Activated CD8-positive, alpha-beta memory T cell treated with anti-CD3 and anti-CD28 coated beads for 1 hour (primary cell): Measurements from ENCODE around the gene BSG.
A peak's percentile ranks its signal among the peaks of the same experiment; 100 is the strongest.

Experiments
- DNase-seq, 2 donors: peaks; one replicate each; pipeline ENCODE4 v3.0.0-alpha.2; 2020; ENCODE audit warnings: low read depth in 1 of 2; ENCODE audit errors: extremely low read depth in 1 of 2

The BSG gene

DNA sequence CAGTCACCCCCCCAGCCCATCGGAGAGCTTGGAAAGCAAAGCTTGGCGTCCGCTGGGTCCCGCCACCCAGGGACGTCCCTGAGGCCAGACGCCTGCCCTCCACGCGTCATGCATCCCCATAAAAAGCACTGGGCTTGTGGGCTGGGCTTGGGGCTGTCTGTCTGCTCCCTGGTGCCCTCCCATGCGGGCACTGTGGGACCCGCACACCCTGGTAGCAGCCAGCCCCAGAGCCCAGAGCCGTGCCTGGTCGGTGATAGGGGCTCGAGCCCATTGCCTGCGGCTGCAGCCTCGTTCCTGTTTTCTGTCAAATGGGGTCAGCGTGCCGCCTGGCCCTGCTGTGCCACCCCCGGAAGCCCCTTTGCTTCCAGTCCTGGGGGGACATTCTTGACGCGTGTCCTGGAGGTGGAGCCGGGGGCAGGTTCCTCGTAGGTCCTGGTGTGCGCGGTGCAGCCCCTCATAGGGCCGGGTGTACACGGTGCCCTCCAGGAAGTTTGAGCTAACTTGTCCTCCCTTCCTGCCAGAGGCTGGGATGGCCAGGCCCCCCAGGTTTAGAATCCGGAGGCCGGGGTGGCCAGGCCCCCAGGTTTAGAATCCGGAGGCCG is 32.9 kb upstream of the BSG start:
- DNase-seq: no peak

DNA sequence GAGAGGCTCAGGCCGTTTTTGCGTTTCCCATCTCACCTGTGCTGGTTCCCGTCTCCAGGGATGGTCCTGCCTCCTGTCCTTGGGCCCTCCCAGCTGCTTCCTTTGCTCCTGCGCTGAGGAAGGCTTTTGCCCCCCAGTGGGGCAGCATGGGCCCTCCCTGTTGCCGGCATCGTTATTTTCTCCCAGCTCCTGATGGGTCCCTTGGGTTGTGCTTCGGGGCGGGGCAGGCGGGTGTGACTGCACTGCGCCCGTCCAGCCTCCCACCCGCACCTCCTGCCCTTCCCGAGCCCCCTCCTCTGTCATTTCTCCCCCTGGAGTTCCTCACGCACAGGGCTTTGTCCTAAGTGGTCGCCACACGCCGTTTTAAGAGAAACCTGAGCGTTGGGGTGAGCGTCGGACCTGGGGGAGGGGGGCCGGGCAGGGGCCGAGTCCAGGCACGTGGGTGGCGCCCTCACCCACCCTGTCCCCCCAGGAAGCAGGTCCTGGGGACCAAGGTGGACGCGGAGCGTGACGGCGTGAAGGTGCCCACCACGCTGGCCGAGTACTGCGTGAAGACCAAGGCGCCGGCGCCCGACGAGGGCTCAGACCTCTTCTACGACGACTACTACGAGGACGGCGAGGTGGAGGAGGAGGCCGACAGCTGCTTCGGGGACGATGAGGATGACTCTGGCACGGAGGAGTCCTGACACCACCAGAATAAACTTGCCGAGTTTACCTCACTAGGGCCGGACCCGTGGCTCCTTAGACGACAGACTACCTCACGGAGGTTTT is 31.3 kb upstream of the BSG start:
- DNase-seq: no peak

DNA sequence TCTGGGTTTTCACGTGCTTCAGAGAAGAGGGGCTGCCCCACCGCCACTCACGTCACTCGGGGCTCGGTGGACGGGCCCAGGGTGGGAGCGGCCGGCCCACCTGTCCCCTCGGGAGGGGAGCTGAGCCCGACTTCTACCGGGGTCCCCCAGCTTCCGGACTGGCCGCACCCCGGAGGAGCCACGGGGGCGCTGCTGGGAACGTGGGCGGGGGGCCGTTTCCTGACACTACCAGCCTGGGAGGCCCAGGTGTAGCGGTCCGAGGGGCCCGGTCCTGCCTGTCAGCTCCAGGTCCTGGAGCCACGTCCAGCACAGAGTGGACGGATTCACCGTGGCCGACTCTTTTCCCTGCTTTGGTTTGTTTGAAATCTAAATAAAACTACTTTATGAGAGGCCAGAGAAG is 30.7 kb upstream of the BSG start:
- DNase-seq: no peak

DNA sequence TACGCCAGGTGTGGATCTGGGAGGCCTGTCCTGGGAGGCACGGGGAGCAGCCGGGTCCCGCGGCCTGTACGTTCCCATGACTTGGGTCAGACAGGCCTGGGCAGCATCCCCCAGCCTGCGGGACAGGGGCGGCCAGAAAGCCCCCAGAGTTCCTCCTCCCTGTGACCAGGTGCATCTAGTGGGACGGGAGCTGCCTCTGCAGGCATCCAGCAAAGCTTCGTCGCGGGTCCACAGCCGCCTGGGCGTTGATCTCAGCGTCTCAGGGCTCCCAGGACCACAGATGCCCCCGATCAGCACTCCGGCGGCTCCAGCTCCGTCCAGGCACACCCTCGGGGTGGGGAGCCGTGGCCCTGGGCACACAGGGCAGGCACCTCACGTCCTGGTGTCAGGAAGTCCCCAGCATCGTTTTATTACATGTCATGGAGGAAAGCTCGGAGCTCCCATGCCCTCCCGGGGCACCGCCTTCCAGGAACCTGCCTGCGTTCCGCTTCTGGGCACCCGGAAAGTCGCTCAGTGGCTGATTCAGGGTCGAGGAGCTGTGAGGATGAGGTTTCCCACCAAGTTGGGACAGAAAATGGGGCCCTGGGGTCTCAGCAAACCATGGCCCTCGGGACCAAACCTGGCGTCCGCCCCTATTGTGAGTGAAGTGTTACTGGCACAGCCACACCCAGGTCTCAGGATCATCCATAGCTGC is 30.1 kb upstream of the BSG start:
- no peak for DNase-seq

DNA sequence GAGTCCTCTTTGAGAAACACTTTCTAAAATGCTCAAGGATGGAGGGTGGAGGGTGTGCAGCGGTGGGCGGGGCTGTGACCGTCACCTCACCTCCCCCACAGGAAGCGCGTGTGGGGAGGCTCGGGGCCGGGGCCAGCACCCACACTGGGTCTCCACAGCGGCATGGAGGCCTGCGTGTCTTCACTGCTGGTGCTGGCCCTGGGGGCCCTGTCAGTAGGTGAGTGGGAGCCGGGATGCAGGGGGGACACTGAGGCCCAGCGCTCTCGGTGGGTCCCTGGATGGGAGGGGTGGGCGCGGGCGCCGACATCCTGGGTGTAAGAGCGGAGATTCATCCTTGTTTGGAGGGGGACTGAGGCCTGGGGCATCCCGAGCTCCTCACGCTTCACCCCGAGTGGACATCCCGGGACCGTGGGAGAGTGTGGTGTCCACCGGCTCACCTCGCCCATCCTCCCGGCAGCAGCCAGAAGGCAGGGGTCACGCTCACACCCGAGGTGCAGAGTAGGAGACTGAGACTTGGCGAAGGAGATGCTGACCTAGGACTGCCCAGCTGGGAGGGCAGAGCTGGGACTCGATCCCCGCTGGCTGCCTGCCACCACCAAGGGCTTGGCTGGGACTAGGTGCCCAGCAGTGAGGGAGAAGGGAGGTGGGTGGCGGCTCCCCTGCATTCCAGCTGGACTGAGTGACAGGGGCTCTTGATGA is 28.3 kb upstream of the BSG start, which contains the start of gene GZMM:
Gene GZMM, plus strand, starts transcription at position 144 of the 699 bp plus-strand sequence. Its CDS starts 19 bp downstream, at position 163.
- DNase-seq: peak; percentile 55 to 63

DNA sequence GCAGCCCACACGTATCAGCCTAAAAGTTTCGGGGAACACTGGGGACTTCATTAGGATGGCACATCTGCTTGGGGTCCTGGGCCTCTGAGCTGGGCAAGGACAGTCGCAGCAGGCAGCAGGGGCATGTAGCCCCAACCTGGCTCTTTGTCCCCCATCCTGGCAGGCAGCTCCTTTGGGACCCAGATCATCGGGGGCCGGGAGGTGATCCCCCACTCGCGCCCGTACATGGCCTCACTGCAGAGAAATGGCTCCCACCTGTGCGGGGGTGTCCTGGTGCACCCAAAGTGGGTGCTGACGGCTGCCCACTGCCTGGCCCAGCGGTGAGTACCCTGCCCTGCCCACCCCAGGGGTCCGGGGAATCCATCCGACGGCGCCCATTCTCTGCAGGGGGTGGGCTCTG is 25.3 kb upstream of the BSG start:
- DNase-seq: no peak

DNA sequence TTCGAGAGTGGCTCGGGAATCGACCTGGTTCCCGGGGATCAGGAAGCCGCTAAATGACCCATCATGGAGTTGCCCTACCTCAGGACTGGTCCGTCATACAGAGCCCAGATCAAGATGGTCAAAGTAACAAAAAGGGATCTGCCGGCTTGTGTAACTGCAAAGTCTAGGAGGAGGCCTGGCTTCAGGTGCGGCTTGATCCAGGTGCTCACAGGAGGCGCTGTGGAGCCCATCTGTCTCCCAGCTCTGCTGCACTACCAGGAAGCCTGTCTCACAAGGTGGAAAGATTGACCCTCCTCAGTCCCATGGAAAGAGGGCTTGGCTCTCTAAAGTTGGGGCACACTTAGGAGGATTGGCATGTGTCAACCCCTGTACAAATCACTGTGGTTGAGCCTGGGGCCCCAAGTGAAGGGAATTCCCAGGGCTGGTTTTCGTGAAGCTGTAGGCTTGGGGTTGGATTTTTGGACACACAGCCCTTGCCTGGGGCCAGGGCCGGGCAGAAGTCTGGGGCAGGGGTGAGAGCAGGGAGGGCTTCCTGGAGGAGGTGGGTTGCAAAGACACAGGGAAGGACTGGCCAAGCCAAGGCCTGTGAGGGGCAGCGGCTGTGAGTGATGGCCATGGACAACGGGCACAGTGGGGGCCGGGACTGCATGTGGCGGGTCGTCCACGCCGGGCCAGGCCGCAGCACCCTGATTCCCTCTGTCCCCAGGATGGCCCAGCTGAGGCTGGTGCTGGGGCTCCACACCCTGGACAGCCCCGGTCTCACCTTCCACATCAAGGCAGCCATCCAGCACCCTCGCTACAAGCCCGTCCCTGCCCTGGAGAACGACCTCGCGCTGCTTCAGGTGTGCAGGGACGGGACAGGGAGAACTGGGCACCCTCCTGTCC is 24.3 kb upstream of the BSG start:
- no peak for DNase-seq

DNA sequence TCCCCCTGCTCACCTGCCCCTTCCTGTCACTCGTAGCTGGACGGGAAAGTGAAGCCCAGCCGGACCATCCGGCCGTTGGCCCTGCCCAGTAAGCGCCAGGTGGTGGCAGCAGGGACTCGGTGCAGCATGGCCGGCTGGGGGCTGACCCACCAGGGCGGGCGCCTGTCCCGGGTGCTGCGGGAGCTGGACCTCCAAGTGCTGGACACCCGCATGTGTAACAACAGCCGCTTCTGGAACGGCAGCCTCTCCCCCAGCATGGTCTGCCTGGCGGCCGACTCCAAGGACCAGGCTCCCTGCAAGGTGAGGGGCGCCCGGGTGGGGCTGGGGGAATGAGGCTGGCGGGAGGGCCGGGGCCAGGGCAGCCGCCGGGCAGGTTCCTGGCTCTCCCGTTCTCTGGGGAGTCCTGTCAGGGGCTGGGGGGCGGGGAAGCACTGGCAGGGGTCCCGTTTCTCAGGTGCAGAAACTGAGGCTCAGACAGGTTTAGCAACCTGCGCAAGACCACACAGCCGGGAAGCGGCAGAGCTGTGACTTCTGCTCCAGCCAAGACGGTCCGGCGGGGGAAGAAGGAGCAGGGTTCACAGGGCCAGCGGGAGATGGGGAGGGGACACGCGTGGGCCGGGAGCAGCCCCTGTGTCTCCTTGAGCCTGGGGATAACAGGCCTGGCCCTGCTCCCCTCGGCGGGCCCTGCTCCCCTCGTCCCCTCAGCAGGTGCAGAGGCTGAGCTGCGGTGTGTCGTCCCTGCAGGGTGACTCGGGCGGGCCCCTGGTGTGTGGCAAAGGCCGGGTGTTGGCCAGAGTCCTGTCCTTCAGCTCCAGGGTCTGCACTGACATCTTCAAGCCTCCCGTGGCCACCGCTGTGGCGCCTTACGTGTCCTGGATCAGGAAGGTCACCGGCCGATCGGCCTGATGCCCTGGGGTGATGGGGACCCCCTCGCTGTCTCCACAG is 23.2 kb upstream of the BSG start:
- no peak for DNase-seq

DNA sequence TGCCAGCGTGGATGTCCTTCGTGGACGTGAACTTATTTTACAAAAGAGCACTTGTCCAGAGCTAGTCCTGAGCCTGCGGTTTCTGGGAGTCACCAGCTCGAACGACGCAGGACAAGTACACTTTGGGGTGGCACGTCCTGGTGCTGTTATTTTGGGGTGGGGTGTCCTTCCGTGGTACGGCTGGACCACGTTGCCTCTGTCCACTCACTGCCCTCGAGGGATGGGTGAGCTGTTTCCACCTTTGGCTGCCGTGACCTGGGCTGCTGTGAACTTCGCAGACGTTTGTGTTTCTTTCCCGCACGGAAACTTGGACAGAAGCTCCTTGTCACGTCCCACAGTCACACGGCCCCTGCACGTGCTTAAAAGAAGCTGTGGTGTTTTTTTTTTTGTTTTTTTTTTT is 17.6 kb upstream of the BSG start:
- DNase-seq: no peak

DNA sequence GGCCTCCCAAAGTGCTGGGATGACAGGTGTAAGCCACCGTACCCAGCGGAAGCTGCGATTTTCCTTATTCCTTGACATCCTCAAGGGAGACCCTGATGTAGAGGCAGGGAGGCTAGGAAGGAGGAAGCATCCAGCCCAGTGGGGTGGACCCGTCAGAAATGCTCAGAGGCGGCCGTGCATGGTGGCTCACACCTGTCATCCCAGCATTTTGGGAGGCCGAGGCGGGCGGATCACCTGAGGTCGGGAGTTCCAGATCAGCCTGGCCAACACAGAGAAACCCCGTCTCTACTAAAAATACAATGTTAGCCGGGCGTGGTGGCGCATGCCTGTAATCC is 17.0 kb upstream of the BSG start:
- no peak for DNase-seq

DNA sequence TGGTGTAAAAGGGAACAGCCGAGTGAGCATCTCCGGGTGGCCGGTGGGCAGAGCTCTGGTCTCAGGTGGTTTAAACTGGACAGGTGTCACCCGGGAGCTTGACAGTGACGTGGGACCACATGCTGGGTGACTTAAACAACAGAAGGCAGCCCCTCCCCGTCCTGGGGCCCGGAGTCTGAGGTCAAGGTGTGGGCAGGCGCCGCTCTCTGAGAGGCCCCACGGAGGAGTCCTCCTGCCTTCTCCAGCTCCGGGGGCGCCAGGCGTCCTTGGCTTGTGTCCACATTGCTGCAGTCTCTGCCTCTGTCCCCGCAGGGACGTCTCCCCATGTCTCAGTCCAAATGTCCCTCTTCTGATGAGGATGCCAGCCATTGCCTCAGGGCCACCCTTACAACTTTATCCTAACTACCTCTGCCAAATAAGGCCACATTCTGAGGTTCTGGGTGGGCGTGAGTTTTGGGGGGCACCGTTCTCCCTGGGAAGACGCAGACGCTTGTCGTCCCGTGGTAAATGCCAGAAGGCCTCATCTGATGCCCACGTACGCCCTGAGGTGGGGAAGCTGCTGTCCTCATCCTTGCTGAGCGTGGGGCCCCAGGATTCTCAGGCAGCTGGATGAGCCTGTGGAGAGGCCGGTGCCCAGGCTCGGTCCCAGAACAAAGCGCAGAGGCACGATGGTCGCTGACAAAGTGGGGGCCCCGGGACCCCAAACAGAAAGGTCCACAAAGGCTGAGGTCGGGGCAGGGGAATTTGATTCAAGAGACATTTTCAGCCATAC is 15.6 kb upstream of the BSG start:
- no peak for DNase-seq

DNA sequence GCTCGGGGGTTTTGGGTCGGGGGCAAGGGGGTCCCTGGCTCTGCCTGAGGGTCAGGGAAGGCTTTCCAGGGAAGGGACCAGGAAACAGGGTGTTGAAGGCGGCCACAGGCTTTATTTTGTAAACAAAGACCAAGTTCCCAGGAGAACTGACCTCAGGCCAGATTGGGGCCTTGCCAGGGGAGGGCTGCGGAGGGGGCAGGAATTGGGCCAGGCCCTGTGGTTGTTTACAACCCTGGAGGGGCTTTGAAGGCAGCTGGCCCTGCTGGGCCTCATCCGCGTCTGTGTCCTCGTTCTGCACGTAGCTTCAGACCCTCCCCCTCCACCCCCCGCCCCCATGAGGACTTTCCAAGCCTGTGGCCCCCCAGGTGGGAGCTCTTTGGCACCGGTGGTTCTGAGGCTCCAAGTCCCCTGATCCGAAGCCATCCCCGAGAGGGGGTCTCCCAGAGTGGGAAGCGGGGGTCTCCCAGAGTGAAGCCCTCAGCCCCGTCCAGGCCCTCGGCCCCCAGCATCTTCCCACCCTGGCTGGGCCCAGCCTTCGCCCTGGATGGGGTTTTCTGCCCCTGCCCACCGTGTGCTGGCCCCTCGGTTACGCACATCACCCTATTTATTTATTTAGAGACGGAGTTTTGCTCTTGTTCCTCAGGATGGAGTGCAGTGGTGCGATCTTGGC is 13.5 kb upstream of the BSG start:
- no peak for DNase-seq

DNA sequence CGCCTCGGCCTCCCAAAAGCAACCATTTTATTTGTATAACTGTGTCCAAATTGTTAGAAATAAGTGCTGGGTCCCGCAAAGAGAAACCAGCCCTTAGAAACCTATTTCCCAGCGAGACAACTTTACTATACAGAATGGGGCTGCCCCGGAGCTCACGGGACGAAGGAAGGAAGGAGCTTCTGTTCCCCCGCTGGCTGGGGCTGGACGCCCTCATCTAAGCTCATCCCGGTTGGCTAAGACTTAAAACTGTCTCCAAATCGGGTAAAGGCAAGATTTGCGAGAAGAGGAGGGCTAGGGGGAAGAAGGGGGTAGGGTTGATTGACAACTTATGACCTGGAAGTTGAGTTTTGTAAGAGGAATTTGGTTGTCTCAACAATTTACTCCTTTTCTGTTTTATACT is 12.3 kb upstream of the BSG start:
- DNase-seq: no peak

DNA sequence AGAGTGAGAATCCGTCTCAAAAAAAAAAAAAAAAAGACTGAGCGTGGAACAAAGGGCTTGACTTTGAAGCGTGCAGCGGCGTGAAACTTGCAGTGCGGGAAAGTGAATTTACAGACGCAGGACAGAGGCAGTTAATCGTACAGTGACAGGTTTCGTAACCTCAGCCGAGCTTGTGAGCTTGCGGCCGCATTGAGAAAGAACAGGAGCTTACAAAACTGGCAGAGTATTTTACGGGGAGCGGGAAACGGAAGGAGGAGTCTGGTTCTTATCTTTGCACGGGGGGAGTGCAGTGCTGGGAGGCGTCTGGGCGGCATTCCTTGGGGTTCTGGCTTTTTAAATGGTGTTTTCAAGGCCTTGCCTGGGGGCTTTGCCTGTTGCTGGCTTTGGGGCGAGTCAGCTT is 6.0 kb upstream of the BSG start:
- no peak for DNase-seq

DNA sequence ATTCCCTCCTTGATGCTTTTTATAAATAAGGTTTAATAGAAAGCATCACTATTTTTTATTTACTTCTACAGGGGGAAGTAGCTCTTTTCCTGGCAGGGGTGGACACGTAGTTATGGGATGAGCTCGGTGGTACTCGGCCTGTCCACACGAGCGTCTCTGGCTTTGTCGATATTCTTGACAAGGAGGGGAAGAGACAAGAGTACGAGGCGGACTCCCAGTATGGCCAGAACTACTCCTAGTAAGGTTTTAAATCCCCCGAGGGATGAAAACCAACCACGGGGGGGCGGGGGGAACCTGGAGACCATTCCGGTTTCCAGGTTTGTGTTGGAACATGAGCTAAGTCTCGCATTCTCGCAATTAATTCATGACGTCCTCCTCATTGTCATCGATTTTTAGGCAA is 5.6 kb upstream of the BSG start:
- no peak for DNase-seq

DNA sequence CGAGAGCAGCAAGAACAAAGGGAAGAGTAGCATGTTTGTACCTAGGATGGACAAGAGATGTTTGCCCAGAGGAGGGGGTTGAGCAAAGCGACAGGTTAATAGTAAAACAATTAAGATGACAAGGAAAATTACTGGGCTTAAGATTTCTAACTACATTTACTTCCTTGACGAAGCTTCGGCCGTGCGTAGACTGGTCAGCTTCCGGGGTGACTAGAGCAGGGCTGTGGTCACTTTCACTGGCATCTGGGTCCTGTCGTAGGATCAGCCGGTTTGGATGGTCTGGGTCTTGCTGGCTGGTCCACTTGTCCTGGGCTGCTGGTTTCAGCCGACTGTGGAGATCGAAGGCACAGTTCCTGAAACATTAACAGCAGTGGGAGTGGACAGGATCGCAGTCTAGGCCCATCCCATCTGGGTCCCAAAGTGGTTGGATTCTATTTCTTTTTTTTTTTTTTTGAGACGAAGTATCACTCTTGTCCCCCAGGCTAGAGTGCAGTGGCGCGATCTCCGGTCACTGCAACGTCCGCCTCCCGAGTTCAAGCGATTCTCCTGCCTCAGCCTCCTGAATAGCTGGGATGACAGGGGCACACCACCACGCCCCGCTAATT is 5.0 kb upstream of the BSG start:
- DNase-seq: no peak

DNA sequence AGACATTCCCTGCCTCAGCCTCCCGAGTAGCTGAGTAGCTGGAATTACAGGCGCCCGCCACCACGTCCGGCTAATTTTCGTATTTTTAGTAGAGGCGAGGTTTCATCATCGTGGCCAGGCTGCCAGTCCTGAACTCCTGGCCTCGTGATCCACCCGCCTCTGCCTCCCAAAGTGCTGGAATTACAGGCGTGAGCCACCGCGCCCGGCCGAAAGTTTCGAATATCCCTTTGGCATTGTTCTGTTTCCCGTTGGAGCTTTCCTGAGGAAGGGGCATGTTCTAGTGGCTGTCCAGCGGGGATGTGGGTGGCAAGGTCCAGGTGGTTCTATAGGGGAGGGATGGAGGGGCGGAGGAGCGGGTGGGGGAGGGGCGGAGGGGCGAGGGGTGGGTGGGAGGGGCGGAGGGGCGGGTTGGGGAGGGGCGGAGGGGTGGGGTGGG is 2.1 kb upstream of the BSG start:
- DNase-seq: no peak
